Progenitor cell of endocrine pancreas (in vitro differentiated cells): ENCODE results near the gene HSD11B1. TPM values are rescaled to one million over a fixed set of nuclear protein-coding genes. Genes with fewer than 3 reads are reported as not detected.

Experiments used
- DNase-seq: peaks from one replicate; pipeline ENCODE4 v3.0.0; 2021; ENCODE audit warnings: low spot score; ENCODE audit not compliant: unreplicated experiment
- H3K27ac Mint-ChIP-seq: 2 replicates; pipeline ENCODE4 v1.8.0; 2021; ENCODE audit warnings: mild to moderate bottlenecking, moderate library complexity, mixed read lengths
- H3K27me3 Mint-ChIP-seq: 2 replicates; pipeline ENCODE4 v1.8.0; 2021; ENCODE audit warnings: mixed read lengths
- H3K36me3 Mint-ChIP-seq: 2 replicates; pipeline ENCODE4 v1.8.0; 2022; ENCODE audit warnings: mixed read lengths; ENCODE audit not compliant: insufficient read depth
- H3K4me1 Mint-ChIP-seq: 2 replicates; pipeline ENCODE4 v1.8.0; 2021; ENCODE audit warnings: low read depth, mixed read lengths
- H3K4me3 Mint-ChIP-seq: 2 replicates; pipeline ENCODE4 v1.8.0; 2021; ENCODE audit warnings: low read depth, mild to moderate bottlenecking, moderate library complexity, mixed read lengths
- H3K9me3 Mint-ChIP-seq: 2 replicates; pipeline ENCODE4 v1.8.0; 2021; ENCODE audit warnings: low read depth, mixed read lengths
- total RNA-seq: library from RNA; stranded (reverse); gene quantifications from 2 replicates; pipeline ENCODE4 v1.2.1, GENCODE V29; 2021
- TF ChIP-seq, protein P1 (sequence below): fragments of 200-600 bp; sonication (generic); IDR thresholded peaks from one replicate; pipeline ENCODE4 v1.5.0; 2021; ENCODE audit warnings: antibody characterized with exemption, mild to moderate bottlenecking; ENCODE audit not compliant: unreplicated experiment

HSD11B1 gene
- total RNA-seq, 1 donor from 2014 or later = not detected

DNA sequence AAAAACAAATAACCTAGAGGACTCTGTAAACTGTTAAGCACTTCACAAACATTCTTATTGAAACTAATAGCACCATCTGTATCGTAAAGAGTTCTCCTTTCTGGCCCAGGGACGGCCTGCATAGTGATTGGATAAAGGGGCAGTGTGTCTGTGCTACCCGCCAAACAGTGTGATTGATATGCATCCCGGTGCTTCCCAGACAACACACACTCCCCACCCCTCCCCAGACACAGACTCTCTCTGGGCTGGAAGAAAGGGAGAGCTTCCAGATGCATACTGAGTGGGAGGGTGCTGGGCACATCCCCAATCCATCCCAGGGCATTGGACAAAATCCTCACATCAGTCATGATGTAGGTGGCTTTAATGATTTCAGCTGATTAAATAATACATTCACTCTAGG lies 3.7 kb downstream of the HSD11B1 start:
- no peak overlapping the region for H3K4me3 Mint-ChIP-seq
- H3K4me1 Mint-ChIP-seq = no peaks in the 10 kb centered on the region
- no peaks in the 10 kb centered on the region for H3K36me3 Mint-ChIP-seq
- peaks cover 8% of the 10 kb centered on the region for H3K27me3 Mint-ChIP-seq
- TF ChIP-seq, protein P1, sequence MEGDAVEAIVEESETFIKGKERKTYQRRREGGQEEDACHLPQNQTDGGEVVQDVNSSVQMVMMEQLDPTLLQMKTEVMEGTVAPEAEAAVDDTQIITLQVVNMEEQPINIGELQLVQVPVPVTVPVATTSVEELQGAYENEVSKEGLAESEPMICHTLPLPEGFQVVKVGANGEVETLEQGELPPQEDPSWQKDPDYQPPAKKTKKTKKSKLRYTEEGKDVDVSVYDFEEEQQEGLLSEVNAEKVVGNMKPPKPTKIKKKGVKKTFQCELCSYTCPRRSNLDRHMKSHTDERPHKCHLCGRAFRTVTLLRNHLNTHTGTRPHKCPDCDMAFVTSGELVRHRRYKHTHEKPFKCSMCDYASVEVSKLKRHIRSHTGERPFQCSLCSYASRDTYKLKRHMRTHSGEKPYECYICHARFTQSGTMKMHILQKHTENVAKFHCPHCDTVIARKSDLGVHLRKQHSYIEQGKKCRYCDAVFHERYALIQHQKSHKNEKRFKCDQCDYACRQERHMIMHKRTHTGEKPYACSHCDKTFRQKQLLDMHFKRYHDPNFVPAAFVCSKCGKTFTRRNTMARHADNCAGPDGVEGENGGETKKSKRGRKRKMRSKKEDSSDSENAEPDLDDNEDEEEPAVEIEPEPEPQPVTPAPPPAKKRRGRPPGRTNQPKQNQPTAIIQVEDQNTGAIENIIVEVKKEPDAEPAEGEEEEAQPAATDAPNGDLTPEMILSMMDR = no peak
- DNase-seq = no peak
- H3K27ac Mint-ChIP-seq = no peak overlapping the region
- H3K9me3 Mint-ChIP-seq = no peaks in the 10 kb centered on the region

- DNase-seq = no peak
- Mint-ChIP-seq H3K36me3 (no peaks in the 10 kb centered on the region), H3K4me1 (no peaks in the 10 kb centered on the region), H3K4me3 (no peak overlapping the region), H3K27me3 (peaks cover 8% of the 10 kb centered on the region), H3K9me3 (no peaks in the 10 kb centered on the region), H3K27ac (no peak overlapping the region)
- TF ChIP-seq, protein P1 = no peak
Measured at GRCh38 chr1:209710093-209710492, 5.4 kb downstream of the HSD11B1 start.

GRCh38 chr1:209710847-209711246 lies 6.2 kb downstream of the HSD11B1 start:
- TF ChIP-seq, protein P1 = no peak
- H3K4me1 Mint-ChIP-seq = no peaks in the 10 kb centered on the region
- no peak overlapping the region for H3K27ac Mint-ChIP-seq
- no peak for DNase-seq
- H3K9me3 Mint-ChIP-seq = no peaks in the 10 kb centered on the region
- no peak overlapping the region for H3K4me3 Mint-ChIP-seq
- H3K27me3 Mint-ChIP-seq = peaks cover 6% of the 10 kb centered on the region
- H3K36me3 Mint-ChIP-seq = no peaks in the 10 kb centered on the region

GRCh38 chr1:209714338-209714737 lies 9.7 kb downstream of the HSD11B1 start:
- H3K9me3 Mint-ChIP-seq = no peaks in the 10 kb centered on the region
- no peak overlapping the region for H3K27ac Mint-ChIP-seq
- H3K27me3 Mint-ChIP-seq = peaks cover 2% of the 10 kb centered on the region
- H3K4me3 Mint-ChIP-seq = no peak overlapping the region
- DNase-seq = no peak
- TF ChIP-seq, protein P1 = no peak
- no peaks in the 10 kb centered on the region for H3K4me1 Mint-ChIP-seq
- H3K36me3 Mint-ChIP-seq = no peaks in the 10 kb centered on the region

- Mint-ChIP-seq H3K36me3 (no peaks in the 10 kb centered on the region), H3K27ac (no peak overlapping the region), H3K27me3 (peaks cover 1% of the 10 kb centered on the region), H3K9me3 (no peaks in the 10 kb centered on the region), H3K4me3 (no peak overlapping the region), H3K4me1 (no peaks in the 10 kb centered on the region)
- DNase-seq = no peak
- TF ChIP-seq, protein P1 = no peak
Measured at GRCh38 chr1:209715314-209715713, 10.7 kb downstream of the HSD11B1 start.
